Astrocyte (in vitro differentiated cells and primary cell): ENCODE results near the gene ZNF79. TPM values are rescaled to one million over a fixed set of nuclear protein-coding genes. Genes with fewer than 3 reads are reported as not detected.

Experiments
- DNase-seq: peaks from one replicate; pipeline ENCODE4 v3.0.0-alpha.2; 2010; ENCODE audit warnings: low read depth
- FAIRE-seq: peaks from 2 replicates; lab custom pipeline; 2011; peaks lifted over from hg19 to GRCh38; lab: Jason Lieb, UNC
- H2AFZ ChIP-seq: 2 replicates; pipeline ENCODE4 v1.6.0; 2012; ENCODE audit warnings: low read depth, low read length, inconsistent platforms
- H3K27ac ChIP-seq: 2 replicates; pipeline ENCODE4 v1.5.1; 2011; ENCODE audit warnings: low read depth, low read length, inconsistent platforms
- H3K27me3 ChIP-seq: 2 replicates; pipeline ENCODE4 v1.6.0; 2011; ENCODE audit warnings: low read length, inconsistent platforms; ENCODE audit not compliant: insufficient read depth
- H3K36me3 ChIP-seq: 2 replicates; pipeline ENCODE4 v1.5.1; 2011; ENCODE audit warnings: low read length, inconsistent platforms; ENCODE audit not compliant: insufficient read depth
- H3K4me1 ChIP-seq: 2 replicates; pipeline ENCODE4 v1.5.1; 2011; ENCODE audit warnings: low read length, inconsistent platforms; ENCODE audit not compliant: insufficient read depth
- H3K4me2 ChIP-seq: 2 replicates; pipeline ENCODE4 v1.6.0; 2012; ENCODE audit warnings: low read length, inconsistent platforms
- H3K4me3 ChIP-seq: 2 replicates; pipeline ENCODE4 v1.5.1; 2011; ENCODE audit warnings: low read depth, mild to moderate bottlenecking, low read length, inconsistent platforms; ENCODE audit not compliant: insufficient read depth
- H3K79me2 ChIP-seq: 2 replicates; pipeline ENCODE4 v1.6.0; 2012; ENCODE audit warnings: mild to moderate bottlenecking, low read length, inconsistent platforms; ENCODE audit not compliant: insufficient read depth
- H3K9ac ChIP-seq: 2 replicates; pipeline ENCODE4 v1.6.0; 2012; ENCODE audit warnings: mild to moderate bottlenecking, low read length, inconsistent platforms
- H3K9me3 ChIP-seq: 2 replicates; pipeline ENCODE4 v1.5.1; 2012; ENCODE audit warnings: low read depth, mild to moderate bottlenecking, low read length, inconsistent platforms; ENCODE audit not compliant: insufficient read depth
- H4K20me1 ChIP-seq: 2 replicates; pipeline ENCODE4 v1.6.0; 2012; ENCODE audit warnings: low read length, inconsistent platforms; ENCODE audit not compliant: insufficient read depth
- H3K27ac Mint-ChIP-seq: one replicate; pipeline ENCODE4 v1.8.0; 2021; ENCODE audit warnings: mild to moderate bottlenecking, mixed read lengths; ENCODE audit not compliant: unreplicated experiment
- H3K27me3 Mint-ChIP-seq: one replicate; pipeline ENCODE4 v1.8.0; 2021; ENCODE audit warnings: low read depth, mixed read lengths; ENCODE audit not compliant: unreplicated experiment
- H3K36me3 Mint-ChIP-seq: one replicate; pipeline ENCODE4 v1.8.0; 2021; ENCODE audit warnings: low read depth, mixed read lengths; ENCODE audit not compliant: unreplicated experiment
- H3K4me1 Mint-ChIP-seq: one replicate; pipeline ENCODE4 v1.8.0; 2021; ENCODE audit warnings: low read depth, mixed read lengths; ENCODE audit not compliant: unreplicated experiment
- H3K4me3 Mint-ChIP-seq: one replicate; pipeline ENCODE4 v1.8.0; 2021; ENCODE audit warnings: mild to moderate bottlenecking, moderate library complexity, mixed read lengths; ENCODE audit not compliant: unreplicated experiment
- H3K9me3 Mint-ChIP-seq: one replicate; pipeline ENCODE4 v1.8.0; 2021; ENCODE audit warnings: mild to moderate bottlenecking, mixed read lengths; ENCODE audit not compliant: unreplicated experiment
- EZH2 ChIP-seq: IDR thresholded peaks from 2 replicates; pipeline ENCODE4 v1.6.1; 2012; ENCODE audit warnings: mild to moderate bottlenecking, low read length, inconsistent platforms; ENCODE audit not compliant: insufficient read depth
- total RNA-seq: library from RNA; stranded (reverse); gene quantifications from 2 replicates; pipeline ENCODE4 v1.2.1, GENCODE V29; 2021

Gene ZNF79
- total RNA-seq, 1 donor from 2014 or later = 11.5 TPM

GRCh38 chr9:127494304-127494702 lies 70.1 kb downstream of the ZNF79 start:
- FAIRE-seq (no peak), DNase-seq (no peak)
- H3K9me3 ChIP-seq = no peaks in the 10 kb centered on the region
- no peak overlapping the region for H3K4me3 ChIP-seq
- H3K27me3 ChIP-seq = no peaks in the 10 kb centered on the region
- Mint-ChIP-seq H3K9me3 (no peaks in the 10 kb centered on the region), H3K36me3 (peaks cover 23% of the 10 kb centered on the region), H3K27ac (no peak overlapping the region), H3K27me3 (no peaks in the 10 kb centered on the region), H3K4me3 (no peak overlapping the region), H3K4me1 (peaks cover 7% of the 10 kb centered on the region)
- TF ChIP-seq EZH2 = no peak
- H3K36me3 ChIP-seq = peaks cover 5% of the 10 kb centered on the region
- H2AFZ ChIP-seq = no peak overlapping the region
- H3K4me1 ChIP-seq = peaks cover 17% of the 10 kb centered on the region
- peaks cover 29% of the 10 kb centered on the region for H4K20me1 ChIP-seq
- H3K4me2 ChIP-seq = no peak overlapping the region
- H3K79me2 ChIP-seq = no peaks in the 10 kb centered on the region
- no peak overlapping the region for H3K27ac ChIP-seq
- no peak overlapping the region for H3K9ac ChIP-seq

Other genes starting within 250 kb of the ZNF79 start
- 4.5 and 5.4 TPM in 2 replicates for gene GARNL3, start 159.6 kb upstream of the ZNF79 start, total RNA-seq
- gene SLC2A8, start 27.2 kb upstream of the ZNF79 start, total RNA-seq = 16.5 and 18.8 TPM in 2 replicates
- gene RPL12, start 27.0 kb downstream of the ZNF79 start, total RNA-seq = 1,037 and 1,189 TPM in 2 replicates
- 18.7 and 22.2 TPM in 2 replicates for gene LRSAM1, start 27.1 kb downstream of the ZNF79 start, total RNA-seq
- 39.6 and 45.4 TPM in 2 replicates for gene STXBP1, start 187.9 kb downstream of the ZNF79 start, total RNA-seq